ENCODE data around the gene CEACAM7. TPM values are rescaled to one million over a fixed set of nuclear protein-coding genes. Genes with fewer than 3 reads are reported as not detected.

The CEACAM7 gene
- not detected for total RNA-seq

- intact Hi-C loops (cut with micrococcal nuclease), result no loop called here
- ChIA-PET CTCF (interaction anchor here (0.6 to 3.2 kb wide), 5 partner anchors 19 to 105 kb away, joined by 3 to 18 read pairs (median 3); no protein-coding TSS in a partner anchor), POLR2A (no interaction called here)
- H3K4me1 Mint-ChIP-seq (ENCODE audit: low read depth), result no peaks in the 10 kb centered on the region
- peaks cover 24% of the 10 kb centered on the region for H3K27me3 Mint-ChIP-seq
- TF ChIP-seq CTCF (IDR thresholded peaks at IDR 0.05), result no peak
- H3K27ac Mint-ChIP-seq, result no peak within 1 kb of the TSS
- ATAC-seq, result no peak
- no peaks in the 10 kb centered on the region for H3K36me3 Mint-ChIP-seq (ENCODE audit: low read depth)
- peaks cover 5% of the 10 kb centered on the region for H3K9me3 Mint-ChIP-seq
- DNase-seq, result no peak
- H3K4me3 Mint-ChIP-seq, result no peak within 1 kb of the TSS
Measured at GRCh38 chr19:41688098-41688497, at the start of gene CEACAM7. Gene CEACAM7 (minus strand): TSS chr19:41688270. CDS start chr19:41688165, 105 bp downstream.

- Mint-ChIP-seq H3K27me3 (peaks cover 46% of the 10 kb centered on the region), H3K27ac (no peak overlapping the region), H3K9me3 (no peaks in the 10 kb centered on the region), H3K4me3 (no peak overlapping the region), H3K36me3 (ENCODE audit: low read depth) (no peaks in the 10 kb centered on the region), H3K4me1 (ENCODE audit: low read depth) (peaks cover 11% of the 10 kb centered on the region)
- ATAC-seq (no peak), DNase-seq (no peak)
- intact Hi-C loops (cut with micrococcal nuclease), result no loop called here
- no peak for TF ChIP-seq CTCF (IDR thresholded peaks at IDR 0.05)
- POLR2A ChIA-PET, result no interaction called here
- CTCF ChIA-PET, result interaction anchor here (1.2 to 4.3 kb wide), 4 partner anchors 18 to 94 kb away, joined by 4 to 19 read pairs (median 11); no protein-coding TSS in a partner anchor
Measured at GRCh38 chr19:41735071-41735600, 47.1 kb upstream of the CEACAM7 start.

GRCh38 chr19:41734585-41734984, 46.5 kb upstream of the CEACAM7 start:
- ATAC-seq (no peak), DNase-seq (no peak)
- Mint-ChIP-seq H3K4me1 (ENCODE audit: low read depth) (peaks cover 7% of the 10 kb centered on the region), H3K4me3 (no peak overlapping the region), H3K27ac (no peak overlapping the region), H3K36me3 (ENCODE audit: low read depth) (no peaks in the 10 kb centered on the region), H3K9me3 (no peaks in the 10 kb centered on the region), H3K27me3 (peaks cover 46% of the 10 kb centered on the region)
- ChIA-PET CTCF (interaction anchor here (1.2 to 4.3 kb wide), 5 partner anchors 18 to 93 kb away, joined by 3 to 19 read pairs (median 5); no protein-coding TSS in a partner anchor), POLR2A (no interaction called here)
- intact Hi-C loops (cut with micrococcal nuclease), result no loop called here
- TF ChIP-seq CTCF (IDR thresholded peaks at IDR 0.05), result no peak

- ATAC-seq, result no peak
- Mint-ChIP-seq H3K4me1 (ENCODE audit: low read depth) (peaks cover 7% of the 10 kb centered on the region), H3K36me3 (ENCODE audit: low read depth) (no peaks in the 10 kb centered on the region), H3K27ac (no peak overlapping the region), H3K9me3 (no peaks in the 10 kb centered on the region), H3K27me3 (peaks cover 46% of the 10 kb centered on the region), H3K4me3 (no peak overlapping the region)
- no peak for DNase-seq
- TF ChIP-seq CTCF (IDR thresholded peaks at IDR 0.05), result no peak
- POLR2A ChIA-PET, result no interaction called here
- intact Hi-C loops (cut with micrococcal nuclease), result no loop called here
- CTCF ChIA-PET, result interaction anchor here (1.2 to 4.3 kb wide), 4 partner anchors 19 to 51 kb away, joined by 3 to 19 read pairs (median 11); no protein-coding TSS in a partner anchor
Measured at GRCh38 chr19:41734156-41734555, 46.1 kb upstream of the CEACAM7 start.

GRCh38 chr19:41726493-41726892, 38.4 kb upstream of the CEACAM7 start:
- POLR2A ChIA-PET, result interaction anchor here (0.7 kb wide), 1 partner anchor 45 kb away, joined by 3 read pairs; no protein-coding TSS in a partner anchor

More at GRCh38 chr19:41726493-41726892, 38.4 kb upstream of the CEACAM7 start:
- ATAC-seq, result no peak
- Mint-ChIP-seq H3K27me3 (peaks cover 37% of the 10 kb centered on the region), H3K36me3 (ENCODE audit: low read depth) (no peaks in the 10 kb centered on the region), H3K4me1 (ENCODE audit: low read depth) (no peaks in the 10 kb centered on the region), H3K4me3 (no peak overlapping the region), H3K9me3 (no peaks in the 10 kb centered on the region), H3K27ac (no peak overlapping the region)
- intact Hi-C loops (cut with micrococcal nuclease), result no loop called here
- CTCF ChIA-PET, result interaction anchor here (1.2 to 4.0 kb wide), 4 partner anchors 19 to 85 kb away, joined by 4 to 17 read pairs (median 6); no protein-coding TSS in a partner anchor
- no peak for DNase-seq
- no peak for TF ChIP-seq CTCF (IDR thresholded peaks at IDR 0.05)
